GM19035 (cell line): ENCODE data around the gene PSME3.
A peak's percentile ranks its signal among the peaks of the same experiment; 100 is the strongest.

ENCODE experiments used
- ATAC-seq: cut with Tn5 transposase; IDR thresholded peaks from one replicate; pipeline ENCODE4 v1.9.1; 2021; ENCODE audit not compliant: unreplicated experiment

Gene PSME3

GRCh38 chr17:42832934-42833766 lies at the start of gene PSME3:
TSS of gene PSME3 (plus strand) at chr17:42833397. CDS start at chr17:42833632, 235 bp downstream.
- peak; percentile 86 for ATAC-seq

- ATAC-seq: no peak
These were observed 49.4 kb upstream of the PSME3 start for GRCh38 chr17:42783791-42784138.

GRCh38 chr17:42784409-42784808 lies 48.8 kb upstream of the PSME3 start:
- no peak for ATAC-seq

- no peak for ATAC-seq
These were observed 48.2 kb upstream of the PSME3 start for GRCh38 chr17:42784811-42785592.

GRCh38 chr17:42787266-42787665 lies 45.9 kb upstream of the PSME3 start:
- ATAC-seq: no peak

GRCh38 chr17:42791948-42792347 lies 41.2 kb upstream of the PSME3 start:
- no peak for ATAC-seq

- no peak for ATAC-seq
These were observed 40.7 kb upstream of the PSME3 start for GRCh38 chr17:42792545-42792944.

- no peak for ATAC-seq
These were observed 38.1 kb upstream of the PSME3 start for GRCh38 chr17:42795061-42795460.

- ATAC-seq: no peak
These were observed 37.7 kb upstream of the PSME3 start for GRCh38 chr17:42795465-42795864.

GRCh38 chr17:42796066-42796758 lies 37.0 kb upstream of the PSME3 start:
- no peak for ATAC-seq

GRCh38 chr17:42797067-42798007 lies 35.9 kb upstream of the PSME3 start:
- no peak for ATAC-seq

- ATAC-seq: no peak
These were observed 35.2 kb upstream of the PSME3 start for GRCh38 chr17:42798011-42798382.

GRCh38 chr17:42798383-42799380 lies 34.5 kb upstream of the PSME3 start, which contains the start of the genes CNTD1 and COA3:
TSS of gene CNTD1 (plus strand) at chr17:42798861. CDS start at chr17:42799068, 207 bp downstream.
TSS of gene COA3 (minus strand) at chr17:42798704. CDS start at chr17:42798681, 23 bp downstream.
- ATAC-seq: peak; percentile 82

- no peak for ATAC-seq
These were observed 29.9 kb upstream of the PSME3 start for GRCh38 chr17:42803074-42803883.

- no peak for ATAC-seq
These were observed 28.3 kb upstream of the PSME3 start for GRCh38 chr17:42804918-42805367.

- ATAC-seq: no peak
These were observed 26.9 kb upstream of the PSME3 start for GRCh38 chr17:42806249-42806648.

GRCh38 chr17:42809250-42809649 lies 23.9 kb upstream of the PSME3 start:
- ATAC-seq: no peak
